GM12878 (cell line): ENCODE data around the gene RESP18. TPM values are rescaled to one million over a fixed set of nuclear protein-coding genes. Genes with fewer than 3 reads are reported as not detected.

Experiments
- CREB1 ChIP-seq: IDR thresholded peaks from 2 replicates; pipeline ENCODE4 v1.6.1; 2012; ENCODE audit warnings: low read depth, mild to moderate bottlenecking, inconsistent platforms
- CUX1 ChIP-seq: IDR thresholded peaks from 2 replicates; pipeline ENCODE4 v1.6.1; 2012; ENCODE audit warnings: improper control_type of control experiment, low read depth, low read length; ENCODE audit not compliant: insufficient replicate concordance
- FOS ChIP-seq: IDR thresholded peaks from 3 replicates; pipeline ENCODE4 v1.6.1; 2011; ENCODE audit warnings: borderline replicate concordance; ENCODE audit not compliant: insufficient read length; ENCODE audit errors: extremely low read depth
- GATAD2B ChIP-seq: fragments of 450-650 bp; conservative IDR thresholded peaks from 2 replicates; pipeline ENCODE4 v1.6.1; 2017; ENCODE audit warnings: low read depth, mild to moderate bottlenecking, moderate library complexity
- PRDM15 ChIP-seq: fragments of 450-650 bp; formaldehyde crosslinking; IDR thresholded peaks from 2 replicates; pipeline ENCODE4 v1.4.0; 2020; ENCODE audit warnings: mild to moderate bottlenecking, moderate library complexity
- RFX5 ChIP-seq: IDR thresholded peaks from 2 replicates; pipeline ENCODE4 v1.6.1; 2011; ENCODE audit warnings: low read depth, low read length, improper control_type of control experiment
- SMAD5 ChIP-seq: IDR thresholded peaks from 2 replicates; pipeline ENCODE4 v1.6.1; 2016; ENCODE audit warnings: antibody characterized with exemption, low read depth
- polyA plus RNA-seq, 11 experiments: library from polyadenylated mRNA; depleted of rRNA in 4 of 11; unstranded in 6 of 11; stranded (reverse) in 5 of 11; fragments of >200 nt; fragmentation: Nextera tagmentation in 4 of 11; fragmentation: Illumina TruSeq in 1 of 11; extraction: Ambion mirVana in 4 of 11; extraction: Trizol in 1 of 11; gene quantifications; 1 replicate in 1 of 11; 2 replicates in 10 of 11; pipeline versions ENCODE4 v1.2.1 to v1.2.3, GENCODE V29; 2011 to 2016; ENCODE audit warnings: inconsistent platforms in 2 of 11, missing spikeins in 2 of 11, low read depth in 1 of 11
- total RNA-seq, 4 experiments: library from RNA; depleted of rRNA in 3 of 4; stranded (reverse); fragments of >200 nt in 3 of 4; fragmentation: Illumina TruSeq in 1 of 4; extraction: Trizol in 1 of 4; gene quantifications; 2 replicates each; pipeline versions ENCODE4 v1.2.1 to v1.2.3, GENCODE V29; 2013 to 2021

RESP18 gene
- total and polyA plus RNA-seq, 10 of the 15 experiments (the other 5 are each of a cell fraction or from before 2014, with no cell fraction given): not detected

GRCh38 chr2:219335373-219335786 lies 2.8 kb upstream of the RESP18 start (continued):
- TF ChIP-seq CUX1 (no peak), RFX5 (no peak), CREB1 (no peak), GATAD2B (no peak), PRDM15 (CRISPR knock-in tag) (no peak), SMAD5 (no peak), FOS (no peak)
